Tibial artery (tissue), 4 donors: ENCODE measurements around the gene YOD1.

Experiments
- DNase-seq, 2 donors: peaks; one replicate each; pipeline ENCODE4 v3.0.0-alpha.2; 2019
- H3K27ac ChIP-seq, 2 donors: fragments of 200-600 bp; sonication (generic) in 1 of 2; 1 replicate in 1 of 2; 2 replicates in 1 of 2; pipeline ENCODE4 v1.5.1; 2018 to 2019; ENCODE audit warnings: mild to moderate bottlenecking in 1 of 2
- H3K27me3 ChIP-seq, 2 donors: fragments of 200-600 bp; sonication (generic) in 1 of 2; one replicate each; pipeline versions ENCODE4 v1.5.1 to v1.6.0; 2016 to 2019
- H3K36me3 ChIP-seq, 3 donors: fragments of 200-600 bp; sonication (generic) in 2 of 3; one replicate each; pipeline ENCODE4 v1.5.1; 2016 to 2019; ENCODE audit warnings: mild to moderate bottlenecking in 2 of 3
- H3K4me1 ChIP-seq, 4 donors: fragments of 200-600 bp; sonication (generic) in 2 of 4; 1 replicate in 3 of 4; 2 replicates in 1 of 4; pipeline ENCODE4 v1.5.1; 2016 to 2019
- H3K4me3 ChIP-seq, 2 donors: fragments of 200-600 bp; sonication (generic) in 1 of 2; 1 replicate in 1 of 2; 2 replicates in 1 of 2; pipeline ENCODE4 v1.5.1; 2018 to 2019; ENCODE audit warnings: mild to moderate bottlenecking in 2 of 2
- H3K9me3 ChIP-seq, 3 donors: fragments of 200-600 bp; sonication (generic) in 1 of 3; one replicate each; pipeline ENCODE4 v1.5.1; 2016 to 2019
- intact Hi-C: fragments of 100-400 bp; cut with DNase I; formaldehyde crosslinking; loops from one replicate; pipeline ENCODE4 v1.15.0; 2023; ENCODE audit warnings: low total_unique reads
- TF ChIP-seq, protein P1 (sequence below), 2 experiments: fragments of 200-600 bp in 1 of 2; fragments of 450-650 bp in 1 of 2; IDR thresholded peaks; one replicate each; pipeline ENCODE4 v1.5.1; 2017 to 2019; ENCODE audit warnings: antibody characterized with exemption in 2 of 2, mild to moderate bottlenecking in 1 of 2, moderate library complexity in 1 of 2

YOD1 gene

DNA sequence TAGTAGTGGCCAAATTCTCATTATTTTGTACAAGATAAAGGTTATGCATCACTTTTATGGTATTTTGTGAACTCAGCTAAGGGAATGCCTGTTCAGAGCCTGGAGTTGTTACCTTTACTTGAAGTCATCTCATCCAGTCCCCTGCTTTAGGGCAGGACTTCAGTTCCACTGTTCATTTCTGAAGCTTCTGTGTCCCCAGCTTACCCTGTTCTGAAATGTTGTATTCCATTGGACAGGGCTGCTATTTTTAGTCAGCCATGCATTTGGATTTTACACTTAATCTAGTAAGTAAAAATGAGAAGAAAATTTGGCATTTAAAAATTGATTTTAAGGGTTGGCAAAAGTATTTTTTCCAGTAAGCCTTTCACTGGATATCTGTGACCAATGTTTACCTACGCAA lies 26.0 kb upstream of the YOD1 start:
- DNase-seq, result no peak
- peaks cover 0 to 18% (median 8%) of the 10 kb centered on the region in 3 donors for H3K36me3 ChIP-seq
- H3K27ac ChIP-seq, result no peak overlapping the region
- no peak overlapping the region for H3K4me3 ChIP-seq
- intact Hi-C loops, result no loop called here
- H3K27me3 ChIP-seq, result no peaks in the 10 kb centered on the region
- H3K4me1 ChIP-seq, result no peaks in the 10 kb centered on the region
- H3K9me3 ChIP-seq, result no peaks in the 10 kb centered on the region
- TF ChIP-seq, protein P1, sequence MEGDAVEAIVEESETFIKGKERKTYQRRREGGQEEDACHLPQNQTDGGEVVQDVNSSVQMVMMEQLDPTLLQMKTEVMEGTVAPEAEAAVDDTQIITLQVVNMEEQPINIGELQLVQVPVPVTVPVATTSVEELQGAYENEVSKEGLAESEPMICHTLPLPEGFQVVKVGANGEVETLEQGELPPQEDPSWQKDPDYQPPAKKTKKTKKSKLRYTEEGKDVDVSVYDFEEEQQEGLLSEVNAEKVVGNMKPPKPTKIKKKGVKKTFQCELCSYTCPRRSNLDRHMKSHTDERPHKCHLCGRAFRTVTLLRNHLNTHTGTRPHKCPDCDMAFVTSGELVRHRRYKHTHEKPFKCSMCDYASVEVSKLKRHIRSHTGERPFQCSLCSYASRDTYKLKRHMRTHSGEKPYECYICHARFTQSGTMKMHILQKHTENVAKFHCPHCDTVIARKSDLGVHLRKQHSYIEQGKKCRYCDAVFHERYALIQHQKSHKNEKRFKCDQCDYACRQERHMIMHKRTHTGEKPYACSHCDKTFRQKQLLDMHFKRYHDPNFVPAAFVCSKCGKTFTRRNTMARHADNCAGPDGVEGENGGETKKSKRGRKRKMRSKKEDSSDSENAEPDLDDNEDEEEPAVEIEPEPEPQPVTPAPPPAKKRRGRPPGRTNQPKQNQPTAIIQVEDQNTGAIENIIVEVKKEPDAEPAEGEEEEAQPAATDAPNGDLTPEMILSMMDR (IDR thresholded peaks at IDR 0.05), result no peak

- no peaks in the 10 kb centered on the region for H3K4me1 ChIP-seq
- DNase-seq, result no peak
- no peaks in the 10 kb centered on the region for H3K27me3 ChIP-seq
- TF ChIP-seq, protein P1 (IDR thresholded peaks at IDR 0.05), result no peak
- no peaks in the 10 kb centered on the region for H3K9me3 ChIP-seq
- no peak overlapping the region for H3K27ac ChIP-seq
- peaks cover 1 to 25% (median 8%) of the 10 kb centered on the region in 3 donors for H3K36me3 ChIP-seq
- intact Hi-C loops, result no loop called here
- no peak overlapping the region for H3K4me3 ChIP-seq
Observed at GRCh38 chr1:207076181-207076955, 25.4 kb upstream of the YOD1 start.

DNA sequence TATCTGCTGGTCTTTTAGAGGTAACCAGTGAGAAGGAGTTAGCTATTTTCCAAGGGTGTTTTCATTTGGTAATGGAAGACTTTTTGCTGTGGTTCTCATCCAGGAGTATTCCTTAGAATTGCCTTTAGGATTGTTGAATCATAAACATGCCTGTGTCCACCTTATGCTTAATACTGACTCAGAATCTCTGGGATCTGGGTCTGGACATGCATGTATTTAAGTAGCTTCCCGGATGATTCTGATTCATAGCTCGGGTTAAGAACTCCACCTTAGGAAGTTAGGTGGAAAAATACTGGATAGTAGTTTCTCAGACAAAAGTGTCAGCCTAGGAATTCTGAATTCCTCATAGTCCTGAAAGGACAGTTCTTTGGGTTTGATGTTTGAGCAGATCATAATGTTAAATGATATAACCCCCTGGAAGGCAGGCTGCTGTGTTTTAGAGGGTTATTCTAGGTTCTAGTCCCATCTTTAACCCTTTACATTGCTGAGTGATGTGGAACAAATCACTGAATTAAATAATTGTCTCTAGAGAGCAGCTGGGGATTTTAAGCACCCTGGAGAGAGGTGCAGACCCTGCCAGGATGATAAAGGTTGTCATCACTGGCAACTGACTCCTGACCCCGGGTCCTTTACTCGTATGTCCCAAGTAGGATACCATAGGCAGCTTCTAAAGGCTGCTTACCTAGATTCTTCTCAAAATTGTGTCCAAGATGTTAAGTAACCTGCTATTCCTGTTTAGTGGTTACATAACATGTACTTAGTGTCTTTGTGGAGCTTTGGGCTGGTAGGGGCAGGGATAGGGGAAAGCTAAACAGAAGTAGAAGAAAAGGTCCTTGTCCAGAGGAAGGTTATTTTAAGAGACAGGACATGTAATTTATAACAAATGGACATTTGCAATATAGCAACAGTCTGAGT lies 23.2 kb upstream of the YOD1 start:
- no peaks in the 10 kb centered on the region for H3K27me3 ChIP-seq
- intact Hi-C loops, result no loop called here
- no peak overlapping the region for H3K27ac ChIP-seq
- no peaks in the 10 kb centered on the region for H3K4me1 ChIP-seq
- H3K9me3 ChIP-seq, result no peaks in the 10 kb centered on the region
- no peak overlapping the region for H3K4me3 ChIP-seq
- H3K36me3 ChIP-seq, result peaks cover 6 to 40% (median 13%) of the 10 kb centered on the region in 3 donors
- TF ChIP-seq, protein P1 (IDR thresholded peaks at IDR 0.05), result no peak
- DNase-seq, result no peak

DNA sequence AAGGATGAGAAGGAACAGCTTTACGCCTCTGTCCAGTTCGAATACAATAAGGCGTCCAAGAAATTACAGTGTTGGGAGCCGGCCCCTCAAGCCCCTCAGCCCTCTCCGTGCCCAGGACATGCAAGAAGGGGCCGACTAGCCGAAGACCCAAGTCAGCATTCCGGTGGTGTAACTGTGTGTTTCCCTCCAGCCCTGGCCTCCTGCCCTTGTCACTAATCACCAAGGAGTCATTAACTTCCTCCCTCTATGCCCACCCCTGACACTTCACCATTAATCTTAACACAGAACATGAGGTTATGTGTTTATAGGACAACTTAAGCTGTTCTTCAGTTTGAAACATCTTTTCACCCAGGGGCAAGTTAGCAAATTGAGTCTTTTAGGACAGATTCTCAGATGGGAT lies 21.2 kb upstream of the YOD1 start:
- Histone ChIP-seq H3K4me3 (no peak overlapping the region), H3K4me1 (no peaks in the 10 kb centered on the region), H3K9me3 (no peaks in the 10 kb centered on the region), H3K27ac (no peak overlapping the region), H3K27me3 (no peaks in the 10 kb centered on the region), H3K36me3 (peaks cover 17 to 52% (median 26%) of the 10 kb centered on the region in 3 donors)
- DNase-seq, result no peak
- TF ChIP-seq, protein P1 (IDR thresholded peaks at IDR 0.05), result no peak
- intact Hi-C loops, result no loop called here

- H3K36me3 ChIP-seq, result peaks cover 22 to 52% (median 34%) of the 10 kb centered on the region in 3 donors
- TF ChIP-seq, protein P1 (IDR thresholded peaks at IDR 0.05), result no peak
- no peaks in the 10 kb centered on the region for H3K4me1 ChIP-seq
- no peak overlapping the region for H3K4me3 ChIP-seq
- no peak overlapping the region for H3K27ac ChIP-seq
- H3K27me3 ChIP-seq, result no peaks in the 10 kb centered on the region
- no peaks in the 10 kb centered on the region for H3K9me3 ChIP-seq
- intact Hi-C loops, result no loop called here
- no peak for DNase-seq
Observed at GRCh38 chr1:207071426-207071825, 20.4 kb upstream of the YOD1 start.
